GM19397 (cell line): Measurements from ENCODE around the gene CLEC4F.

Experiments used
- ATAC-seq: cut with Tn5 transposase; IDR thresholded peaks from one replicate; pipeline ENCODE4 v1.9.1; 2021; ENCODE audit warnings: mild to moderate bottlenecking, moderate library complexity; ENCODE audit not compliant: unreplicated experiment

CLEC4F gene

GRCh38 chr2:70789304-70790135, 30.9 kb downstream of the CLEC4F start:
- no peak for ATAC-seq

- no peak for ATAC-seq
These were observed 35.1 kb downstream of the CLEC4F start for GRCh38 chr2:70785137-70785911.

GRCh38 chr2:70784320-70784719, 36.1 kb downstream of the CLEC4F start:
- ATAC-seq: no peak

- no peak for ATAC-seq
These were observed 40.4 kb downstream of the CLEC4F start for GRCh38 chr2:70779911-70780545.

- no peak for ATAC-seq
These were observed 40.9 kb downstream of the CLEC4F start for GRCh38 chr2:70779491-70779890.

GRCh38 chr2:70778676-70779075, 41.7 kb downstream of the CLEC4F start:
- ATAC-seq: no peak

- no peak for ATAC-seq
These were observed 42.9 kb downstream of the CLEC4F start for GRCh38 chr2:70777450-70777849.

- no peak for ATAC-seq
These were observed 44.1 kb downstream of the CLEC4F start for GRCh38 chr2:70776266-70776665.

- ATAC-seq: no peak
These were observed 45.3 kb downstream of the CLEC4F start for GRCh38 chr2:70775141-70775540.

- ATAC-seq: no peak
These were observed 47.8 kb downstream of the CLEC4F start for GRCh38 chr2:70772486-70773155.

GRCh38 chr2:70771446-70771845, 49.0 kb downstream of the CLEC4F start:
- ATAC-seq: no peak

- ATAC-seq: no peak
These were observed 50.9 kb downstream of the CLEC4F start for GRCh38 chr2:70769450-70769849.

GRCh38 chr2:70768590-70769085, 51.8 kb downstream of the CLEC4F start:
- no peak for ATAC-seq

- ATAC-seq: no peak
These were observed 52.5 kb downstream of the CLEC4F start, which contains the start of gene ADD2 for GRCh38 chr2:70767699-70768589. Gene ADD2 (minus strand): TSS chr2:70768200. CDS start chr2:70706408, 61,792 bp downstream.

- ATAC-seq: no peak
These were observed 53.2 kb downstream of the CLEC4F start for GRCh38 chr2:70767079-70767698.

- ATAC-seq: no peak
These were observed 53.9 kb downstream of the CLEC4F start for GRCh38 chr2:70766357-70767078.

GRCh38 chr2:70765507-70765906, 54.9 kb downstream of the CLEC4F start:
- ATAC-seq: no peak

GRCh38 chr2:70759446-70759845, 61.0 kb downstream of the CLEC4F start:
- ATAC-seq: no peak
